GM10847 (cell line): ENCODE data around the gene SEMA4A.

Experiments
- POLR2A ChIP-seq: IDR thresholded peaks from 2 replicates; pipeline ENCODE4 v1.6.1; 2011; ENCODE audit not compliant: insufficient read length; ENCODE audit errors: extremely low read depth

Gene SEMA4A

DNA sequence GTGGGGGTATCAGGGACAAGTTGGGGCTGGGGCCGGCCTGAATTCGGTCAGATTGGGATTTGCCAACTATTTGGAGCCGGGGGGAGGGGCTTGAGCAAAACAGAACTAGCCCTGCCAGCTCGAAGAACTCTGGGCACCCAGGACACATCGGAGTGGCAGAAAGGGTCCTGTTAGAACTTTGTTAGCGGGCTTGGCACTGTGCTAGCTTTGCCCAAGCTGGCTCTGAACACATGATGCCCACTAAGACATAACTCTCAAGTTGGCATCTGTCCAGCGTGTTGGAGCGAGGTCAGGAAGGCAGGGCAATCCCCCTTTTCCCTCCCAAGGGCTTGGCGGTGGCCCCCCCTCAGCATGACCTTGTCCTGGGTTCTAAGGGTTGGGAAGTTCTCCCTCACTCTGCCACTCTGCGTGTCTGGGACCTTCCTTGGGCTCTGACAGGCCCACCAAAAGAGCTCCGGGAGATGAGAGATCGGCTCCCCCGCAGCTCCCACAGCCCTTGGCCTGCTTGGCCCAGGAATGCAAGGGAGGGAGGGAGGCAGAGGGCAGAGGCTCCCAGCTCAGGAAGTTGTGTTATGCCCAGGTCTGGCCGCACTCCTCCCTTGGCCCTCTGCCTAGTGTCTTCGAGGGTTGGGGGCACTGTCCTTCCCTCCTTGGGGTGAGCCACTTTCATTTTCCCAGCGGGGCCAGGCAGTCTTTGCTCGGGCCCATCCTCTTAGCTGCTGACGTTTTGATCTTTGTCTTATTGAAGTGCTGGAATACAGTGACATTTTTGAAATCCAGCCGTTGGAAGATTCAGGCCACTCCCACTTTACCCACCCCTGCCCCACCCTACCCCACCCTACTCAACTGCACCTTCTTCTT, 37.6 kb upstream of the SEMA4A start:
- TF ChIP-seq POLR2A, result no peak

- no peak for TF ChIP-seq POLR2A
Observed at GRCh38 chr1:156117414-156118176, 35.8 kb upstream of the SEMA4A start.

GRCh38 chr1:156118177-156118868, 35.1 kb upstream of the SEMA4A start:
- TF ChIP-seq POLR2A, result no peak

DNA sequence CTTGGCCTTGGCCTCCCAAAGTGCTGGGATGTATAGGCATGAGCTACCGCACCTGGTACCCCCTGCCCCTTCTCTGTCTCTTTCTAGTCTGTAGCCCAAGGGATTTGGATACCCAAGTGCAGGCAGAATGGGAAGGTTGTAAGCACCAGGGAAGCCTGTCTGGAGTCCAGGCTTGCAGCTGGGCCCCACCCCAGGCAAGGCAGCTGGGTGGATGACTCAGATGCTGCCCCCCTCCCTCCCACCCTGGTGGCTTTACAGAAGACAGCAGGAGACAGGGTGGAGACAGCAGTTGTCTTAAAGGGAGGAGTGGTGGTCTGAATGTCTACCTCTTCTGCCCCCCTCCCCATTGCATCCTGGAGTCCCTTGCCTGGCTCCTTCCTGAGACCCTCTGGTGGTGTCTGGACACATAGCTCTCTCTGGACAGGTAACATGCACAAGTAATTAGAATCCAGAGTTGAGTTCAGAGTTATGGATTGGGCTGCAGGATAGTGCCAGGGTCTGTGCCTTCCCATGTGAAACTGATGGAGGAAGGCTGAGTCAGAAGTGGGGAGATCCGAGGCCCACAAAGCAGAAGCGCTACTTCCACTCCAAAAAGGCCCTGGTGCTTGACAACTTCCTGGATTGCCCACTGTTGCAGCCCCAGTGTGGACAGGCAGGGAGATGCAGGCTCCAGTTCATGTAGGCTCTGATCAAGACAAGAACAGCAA, 33.7 kb upstream of the SEMA4A start:
- no peak for TF ChIP-seq POLR2A

- TF ChIP-seq POLR2A, result no peak
Observed at GRCh38 chr1:156120318-156120717, 33.1 kb upstream of the SEMA4A start.

- TF ChIP-seq POLR2A, result no peak
Observed at GRCh38 chr1:156121457-156121856, 31.9 kb upstream of the SEMA4A start.

DNA sequence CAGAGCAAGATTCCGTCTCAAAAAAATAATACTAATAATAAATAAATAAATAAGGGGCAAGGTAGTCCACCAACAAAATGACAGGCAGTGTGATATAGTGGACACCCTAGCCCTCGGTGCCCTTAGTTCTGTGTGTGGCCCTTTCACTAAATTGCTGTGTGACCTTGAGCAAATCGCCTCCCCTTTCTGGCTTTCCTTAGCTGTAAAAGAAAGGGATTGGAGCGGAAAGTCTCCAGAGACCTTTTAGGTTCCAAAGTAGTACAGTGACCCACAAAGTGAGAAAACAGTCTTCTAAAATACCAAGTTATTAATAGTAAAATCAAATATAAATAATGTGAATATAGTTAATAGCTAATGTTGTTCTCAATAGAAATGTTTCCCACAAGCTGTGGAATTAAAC, 31.3 kb upstream of the SEMA4A start:
- no peak for TF ChIP-seq POLR2A

- no peak for TF ChIP-seq POLR2A
Observed at GRCh38 chr1:156122519-156123355, 30.6 kb upstream of the SEMA4A start.

DNA sequence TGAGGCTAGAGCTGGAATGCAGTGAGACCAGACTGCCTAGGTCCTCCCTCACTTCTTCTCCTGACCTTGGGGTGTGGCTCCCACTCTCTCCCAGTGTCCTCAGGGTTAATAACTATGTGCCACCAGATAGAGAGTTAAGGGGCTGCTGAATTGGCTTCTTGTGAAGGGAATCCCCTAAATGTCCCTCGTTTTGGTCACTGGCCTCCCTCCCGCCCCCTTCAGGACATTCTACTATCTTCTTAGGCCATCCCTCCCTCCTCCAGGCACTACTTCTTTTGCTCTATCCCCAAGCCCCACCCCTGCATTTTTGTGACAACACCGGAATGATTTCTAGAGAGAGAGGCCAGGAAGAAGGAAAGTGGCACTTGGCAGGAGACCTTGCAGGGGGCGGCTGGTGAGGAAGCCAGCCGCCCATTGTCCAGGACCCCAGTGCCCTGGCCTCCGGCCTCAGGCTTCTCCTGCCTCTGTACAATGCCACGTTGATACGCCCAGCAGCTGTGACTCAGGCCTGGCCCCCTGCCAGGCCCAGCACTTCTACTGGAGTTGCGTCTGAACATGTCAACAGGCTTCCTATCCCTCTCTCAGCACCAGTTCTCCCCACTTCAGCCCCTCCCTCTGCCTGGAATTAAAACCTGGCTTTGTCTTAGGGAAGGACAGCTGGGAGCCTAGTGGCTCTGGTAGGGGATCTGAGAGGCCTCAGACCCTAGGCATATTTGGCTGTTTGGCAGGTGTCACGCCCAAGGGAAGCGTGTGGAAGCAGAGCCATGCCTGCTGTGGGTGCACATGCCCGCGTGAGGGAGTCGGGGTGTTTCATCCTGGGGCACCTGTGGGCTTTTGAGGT, 29.8 kb upstream of the SEMA4A start:
- TF ChIP-seq POLR2A, result no peak

- TF ChIP-seq POLR2A, result no peak
Observed at GRCh38 chr1:156124557-156125483, 28.6 kb upstream of the SEMA4A start.

- TF ChIP-seq POLR2A, result peak; percentile 9
Observed at GRCh38 chr1:156126043-156126629, 27.2 kb upstream of the SEMA4A start.

DNA sequence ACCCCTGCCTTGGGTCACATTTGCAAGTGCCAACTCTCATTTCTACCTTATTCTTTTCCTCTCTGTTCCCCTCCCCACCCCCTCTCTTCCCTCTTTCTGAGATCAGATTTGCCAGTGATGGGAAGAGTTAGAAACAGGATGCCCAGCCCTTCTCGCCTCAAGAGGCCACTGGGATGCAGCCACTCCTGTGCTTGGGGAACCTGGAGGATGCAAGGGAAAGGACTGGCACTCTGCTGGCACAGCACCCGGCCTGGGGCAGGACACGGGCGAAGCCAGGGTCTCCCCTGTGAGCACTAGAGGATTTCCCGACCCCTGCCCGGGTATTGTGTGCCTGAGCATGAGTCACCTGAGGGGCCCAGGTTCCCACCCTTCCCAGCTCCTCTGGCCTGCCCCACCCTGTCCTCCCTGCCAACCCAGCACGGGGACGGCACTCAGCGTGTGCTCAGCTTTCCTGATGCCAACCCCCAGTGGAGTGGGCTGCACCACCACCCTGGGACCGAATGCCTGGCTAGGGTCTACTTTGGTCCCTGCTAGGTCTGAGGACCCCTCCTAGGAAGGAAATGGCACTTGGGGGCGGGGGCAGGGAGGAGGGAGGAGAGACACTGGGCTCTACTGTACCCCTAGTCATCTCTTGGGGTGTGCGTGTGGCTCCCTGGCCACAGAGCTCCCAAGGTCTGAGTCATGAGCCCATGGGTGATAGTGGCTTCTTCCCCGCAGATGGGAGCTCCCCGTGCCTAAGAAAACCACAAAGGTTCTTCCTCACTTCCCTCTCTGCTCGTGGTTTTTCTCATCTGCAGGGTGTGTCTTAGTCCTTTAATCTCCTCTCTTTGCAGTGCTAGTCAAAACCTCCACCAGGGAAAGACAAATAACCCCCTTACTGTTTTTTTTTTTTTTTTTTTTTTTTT, 26.5 kb upstream of the SEMA4A start:
- peak; percentile 30 for TF ChIP-seq POLR2A
